Stimulated activated CD4-positive, alpha-beta T cell treated with anti-CD3 and anti-CD28 coated beads, Interleukin-15, amount 100 ng/mL, for 1 hour (primary cell): ENCODE data around the gene OR6T1.

Source experiments
- DNase-seq, 2 donors: peaks; one replicate each; pipeline ENCODE4 v3.0.0-alpha.2; 2020; ENCODE audit warnings: low read depth in 1 of 2, low spot score in 1 of 2

OR6T1 gene, protein sequence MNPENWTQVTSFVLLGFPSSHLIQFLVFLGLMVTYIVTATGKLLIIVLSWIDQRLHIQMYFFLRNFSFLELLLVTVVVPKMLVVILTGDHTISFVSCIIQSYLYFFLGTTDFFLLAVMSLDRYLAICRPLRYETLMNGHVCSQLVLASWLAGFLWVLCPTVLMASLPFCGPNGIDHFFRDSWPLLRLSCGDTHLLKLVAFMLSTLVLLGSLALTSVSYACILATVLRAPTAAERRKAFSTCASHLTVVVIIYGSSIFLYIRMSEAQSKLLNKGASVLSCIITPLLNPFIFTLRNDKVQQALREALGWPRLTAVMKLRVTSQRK

GRCh38 chr11:123943738-123944137, at the start of gene OR6T1:
OR6T1 (minus strand) TSS chr11:123943838; CDS start chr11:123943838, 0 bp downstream.
- DNase-seq = no peak

DNA sequence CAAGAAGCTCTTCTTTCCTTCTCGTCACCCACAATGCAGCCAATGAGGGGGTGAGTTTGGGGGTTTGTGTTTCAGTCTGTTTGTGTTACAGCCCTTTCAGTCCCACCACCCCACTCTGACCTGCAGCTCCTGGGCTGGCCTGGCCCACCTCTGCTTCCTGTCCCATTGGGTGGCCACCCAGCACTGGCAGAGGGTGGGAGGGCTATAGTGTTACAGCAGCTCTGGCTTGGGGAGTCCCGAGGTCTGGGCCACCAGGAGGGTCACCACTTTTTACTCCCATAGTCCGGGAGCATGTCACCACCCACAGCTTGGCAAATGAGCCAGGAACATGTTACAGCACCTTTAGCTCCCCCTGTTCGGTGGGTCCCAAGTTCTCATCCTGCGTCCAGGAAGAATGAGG, 35.7 kb upstream of the OR6T1 start:
- DNase-seq = no peak

DNA sequence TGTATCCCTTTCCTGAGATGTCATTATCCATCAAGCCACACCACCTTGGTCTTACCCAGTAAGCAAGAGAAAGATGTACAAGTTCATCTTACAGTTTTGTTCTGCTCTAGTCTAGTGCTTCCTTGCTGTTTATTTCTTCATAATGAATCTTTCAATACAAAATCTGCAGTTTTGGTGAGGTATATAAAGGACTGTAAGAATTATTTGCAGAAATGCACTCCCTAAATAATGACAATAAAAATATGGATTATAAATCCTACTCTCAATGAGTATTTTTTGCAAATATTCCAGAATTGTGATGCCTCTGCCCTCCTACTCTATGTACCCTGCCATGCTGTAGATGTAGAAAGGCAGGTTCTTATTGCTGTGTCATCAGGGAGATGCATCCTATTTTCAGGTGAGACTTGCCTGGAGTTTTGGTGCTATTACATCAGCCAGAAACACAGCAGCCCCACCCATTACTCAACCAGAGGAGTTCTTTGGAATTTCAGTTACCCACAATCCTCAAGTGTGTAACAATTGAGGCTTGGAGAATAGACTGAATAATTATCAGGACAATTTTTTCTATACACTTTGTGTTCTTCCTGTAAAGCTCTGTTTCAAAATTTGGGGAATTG, 34.2 kb upstream of the OR6T1 start, which contains the start of gene OR10S1:
Gene OR10S1, minus strand, starts transcription at position 51 of the 617 bp plus-strand sequence. CDS start 117 bp downstream, outside the sequence.
- no peak for DNase-seq

GRCh38 chr11:123976770-123977560, 33.3 kb upstream of the OR6T1 start:
- no peak for DNase-seq

DNA sequence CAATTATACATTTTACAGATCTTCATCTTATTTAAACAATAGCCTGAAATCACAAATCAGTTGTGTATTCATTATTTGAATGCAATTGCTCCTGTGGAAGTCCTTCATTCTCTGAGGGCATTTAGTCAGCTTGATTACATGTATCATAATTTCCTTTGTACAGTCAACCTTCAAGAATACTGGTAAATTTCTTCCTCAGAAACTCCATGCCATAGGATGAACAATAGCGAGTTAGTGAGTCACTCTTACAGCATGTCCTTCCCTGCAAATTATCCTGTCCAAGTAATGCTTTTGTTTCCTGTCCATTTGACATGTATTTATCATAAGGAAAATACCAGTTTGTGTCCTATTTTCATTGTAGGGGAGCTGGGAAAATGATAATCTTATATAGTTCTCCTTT, 30.2 kb upstream of the OR6T1 start:
- no peak for DNase-seq

GRCh38 chr11:123956752-123957151, 13.1 kb upstream of the OR6T1 start:
- DNase-seq = no peak

DNA sequence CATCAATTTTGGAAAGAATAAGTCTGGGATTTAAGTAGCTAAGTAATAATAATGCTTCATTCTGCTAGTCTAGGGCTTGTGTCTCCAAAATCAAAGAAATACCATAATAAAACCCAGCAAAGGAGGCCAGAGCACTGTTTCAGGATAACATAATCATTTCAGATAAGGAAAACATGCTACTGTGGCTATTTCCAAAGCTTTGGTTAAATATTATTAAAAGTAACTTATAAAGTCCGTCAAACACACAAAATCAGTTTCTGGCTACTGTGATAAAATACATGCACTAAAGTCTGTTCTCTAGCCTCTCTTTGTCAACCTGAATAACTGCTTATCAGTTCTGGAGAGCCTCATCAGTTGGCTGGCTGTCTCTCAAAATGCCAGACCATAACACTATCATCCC, 1.5 kb upstream of the OR6T1 start:
- DNase-seq = no peak

- DNase-seq = no peak
Measured at GRCh38 chr11:123942413-123942812, 1.2 kb downstream of the OR6T1 start.

GRCh38 chr11:123939317-123939716, 4.3 kb downstream of the OR6T1 start, which contains the start of gene OR4D5:
OR4D5 (plus strand) TSS chr11:123939617; CDS start chr11:123939617, 0 bp downstream.
- no peak for DNase-seq

GRCh38 chr11:123924027-123924426, 19.6 kb downstream of the OR6T1 start:
- DNase-seq = no peak

GRCh38 chr11:123920943-123921342, 22.7 kb downstream of the OR6T1 start:
- no peak for DNase-seq

DNA sequence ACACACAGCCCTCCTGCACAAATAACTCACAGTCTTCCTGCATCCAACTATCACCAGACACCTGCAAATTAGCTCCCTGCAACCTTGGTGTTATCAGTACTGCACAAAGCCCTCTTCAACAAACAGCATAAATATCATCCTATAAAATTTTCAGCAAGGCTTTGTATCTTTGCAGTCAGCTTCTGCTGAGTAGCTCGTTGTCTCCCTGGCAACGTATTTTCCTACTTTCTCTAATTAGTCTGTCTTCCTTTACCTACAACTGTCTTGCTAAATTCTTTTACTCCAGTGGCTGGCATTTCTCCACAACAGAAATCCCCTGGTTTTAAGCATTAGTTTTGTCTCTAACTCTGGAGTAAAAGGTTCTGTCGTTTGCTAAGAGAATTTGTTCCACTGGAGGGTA, 37.8 kb downstream of the OR6T1 start:
- DNase-seq = no peak

DNA sequence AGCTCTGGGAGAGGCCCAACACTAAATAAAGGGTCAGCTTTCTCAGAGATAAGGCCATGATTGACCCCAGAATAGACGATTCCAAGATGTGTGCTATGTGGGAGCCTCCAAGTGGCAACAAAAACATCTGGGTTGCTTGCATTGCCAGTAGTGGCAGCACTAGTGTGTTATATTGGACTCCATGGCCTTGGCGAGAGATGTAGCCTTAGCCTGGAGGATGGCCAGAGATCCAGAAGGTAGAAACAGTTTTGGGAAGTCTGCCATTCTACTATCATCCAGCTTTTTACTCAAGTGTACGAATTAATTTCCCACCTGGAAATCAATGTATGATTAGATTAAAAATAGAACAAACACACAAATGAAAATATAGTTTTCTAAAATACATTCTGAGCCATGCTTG, 38.7 kb downstream of the OR6T1 start:
- DNase-seq = no peak

GRCh38 chr11:123903932-123904331, 39.7 kb downstream of the OR6T1 start:
- DNase-seq = no peak

- no peak for DNase-seq
Measured at GRCh38 chr11:123901867-123902266, 41.8 kb downstream of the OR6T1 start, which contains the start of gene OR8D4. OR8D4 (plus strand) TSS chr11:123902167; CDS start chr11:123906432, 4,265 bp downstream.

- no peak for DNase-seq
Measured at GRCh38 chr11:123899792-123900191, 43.8 kb downstream of the OR6T1 start.
